Stimulated activated CD4-positive, alpha-beta T cell treated with anti-CD3 and anti-CD28 coated beads, Interleukin-12 subunit alpha, Interleukin-12 subunit beta, amount 100 ng/mL, for 24 hours (primary cell): Measurements from ENCODE around the gene PALB2.

Source experiments
- DNase-seq, 2 experiments: peaks; one replicate each; pipeline ENCODE4 v3.0.0-alpha.2; 2020; ENCODE audit warnings: low read depth in 2 of 2

Gene PALB2

DNA sequence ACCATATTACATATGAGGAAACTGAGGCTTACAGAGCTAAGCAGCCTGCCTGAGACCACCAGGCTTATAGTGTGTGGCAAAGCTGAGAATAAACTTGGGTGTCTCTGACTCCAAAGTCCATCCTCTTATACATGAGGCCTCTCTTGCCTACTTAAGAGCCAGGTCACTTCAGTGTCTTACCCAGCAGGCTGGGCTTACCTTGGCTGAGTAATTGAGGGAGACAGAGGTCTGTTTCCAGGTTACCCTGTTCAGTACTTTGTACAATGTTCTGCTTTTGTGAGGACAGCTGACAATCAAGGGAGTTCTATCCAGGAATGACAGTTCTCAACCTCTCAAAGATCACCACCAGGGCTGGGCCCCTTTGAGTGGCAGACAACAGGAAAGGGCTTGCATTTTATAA lies 59.3 kb downstream of the PALB2 start:
- no peak for DNase-seq

DNA sequence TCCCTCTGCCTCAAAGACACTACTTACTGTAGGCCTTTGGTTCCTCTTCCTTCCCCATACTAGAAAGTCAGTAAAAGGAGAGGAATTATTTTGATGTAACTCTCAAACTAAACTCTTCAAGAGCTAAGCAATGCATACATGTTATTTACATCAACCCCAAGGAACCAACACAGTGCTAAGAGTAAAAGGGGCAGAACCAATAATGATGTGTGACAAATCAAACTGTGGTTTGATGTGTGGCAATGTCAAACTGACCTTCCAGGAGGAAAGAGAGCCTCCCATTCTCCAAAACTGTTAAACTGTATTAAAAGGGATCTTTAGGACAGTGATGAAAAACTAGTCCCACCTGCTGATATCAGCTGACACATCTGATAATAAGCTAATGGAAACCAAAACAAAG lies 60.7 kb downstream of the PALB2 start:
- DNase-seq: no peak

DNA sequence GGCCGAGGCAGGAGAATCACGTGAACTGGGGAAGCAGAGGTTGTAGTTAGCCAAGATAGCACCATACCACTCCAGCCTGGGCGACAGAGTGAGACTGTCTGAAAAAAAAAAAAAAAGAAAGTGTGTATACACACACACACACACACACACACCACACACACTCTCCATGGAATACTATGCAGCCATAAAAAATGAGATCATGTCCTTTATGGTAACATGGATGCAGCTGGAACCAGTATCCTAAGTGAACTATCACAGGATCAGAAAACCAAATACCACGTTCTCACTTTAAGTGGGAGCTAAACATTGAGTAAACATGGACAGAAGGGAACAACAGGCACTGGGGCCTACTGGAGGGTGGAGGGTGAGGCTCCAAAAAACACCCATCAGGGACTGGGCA lies 61.7 kb downstream of the PALB2 start:
- no peak for DNase-seq

- DNase-seq: no peak
Observed at GRCh38 chr16:23578101-23578830, 62.8 kb downstream of the PALB2 start.

- no peak for DNase-seq
Observed at GRCh38 chr16:23577493-23577892, 63.6 kb downstream of the PALB2 start.

DNA sequence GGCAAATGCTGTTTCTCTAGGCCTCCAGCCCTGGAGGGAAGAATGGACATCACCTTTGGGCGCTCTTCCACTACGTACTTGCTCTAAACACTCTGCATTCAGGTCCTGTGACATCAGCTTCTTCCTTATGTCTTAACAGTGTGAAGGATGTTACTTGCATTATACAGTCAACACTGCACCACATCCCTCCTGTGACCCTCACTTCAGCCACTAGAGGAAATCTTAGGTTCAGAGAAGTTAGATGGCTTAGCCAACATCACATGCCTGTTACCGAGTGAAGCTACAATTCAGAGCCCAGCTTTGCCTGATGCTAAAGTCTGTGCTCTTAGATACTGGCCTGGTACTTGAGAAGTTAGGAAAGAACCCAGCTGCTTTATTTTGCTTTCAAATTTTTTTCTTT lies 65.3 kb downstream of the PALB2 start:
- DNase-seq: no peak

- DNase-seq: no peak
Observed at GRCh38 chr16:23573817-23574216, 67.3 kb downstream of the PALB2 start.

DNA sequence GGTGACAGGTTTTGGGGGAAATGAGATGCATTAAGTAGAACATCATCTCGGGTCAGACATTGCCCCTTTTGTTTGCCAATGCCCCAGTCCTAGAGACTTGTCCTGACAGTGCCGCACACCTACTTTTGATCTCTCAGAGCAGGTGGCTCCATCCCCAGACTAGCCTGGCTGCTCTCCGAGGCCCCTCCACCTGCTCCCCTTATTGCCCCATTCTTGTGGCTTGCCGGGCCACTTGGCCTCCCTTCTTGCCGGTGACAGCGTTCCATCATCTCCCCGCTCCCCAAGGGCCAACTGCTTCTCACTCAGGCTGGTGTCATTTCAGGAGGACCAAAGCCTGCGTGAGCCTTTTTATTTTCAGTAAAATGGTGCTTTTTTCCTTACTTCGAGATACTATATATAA lies 68.7 kb downstream of the PALB2 start:
- no peak for DNase-seq

GRCh38 chr16:23571895-23572294 lies 69.2 kb downstream of the PALB2 start:
- no peak for DNase-seq

DNA sequence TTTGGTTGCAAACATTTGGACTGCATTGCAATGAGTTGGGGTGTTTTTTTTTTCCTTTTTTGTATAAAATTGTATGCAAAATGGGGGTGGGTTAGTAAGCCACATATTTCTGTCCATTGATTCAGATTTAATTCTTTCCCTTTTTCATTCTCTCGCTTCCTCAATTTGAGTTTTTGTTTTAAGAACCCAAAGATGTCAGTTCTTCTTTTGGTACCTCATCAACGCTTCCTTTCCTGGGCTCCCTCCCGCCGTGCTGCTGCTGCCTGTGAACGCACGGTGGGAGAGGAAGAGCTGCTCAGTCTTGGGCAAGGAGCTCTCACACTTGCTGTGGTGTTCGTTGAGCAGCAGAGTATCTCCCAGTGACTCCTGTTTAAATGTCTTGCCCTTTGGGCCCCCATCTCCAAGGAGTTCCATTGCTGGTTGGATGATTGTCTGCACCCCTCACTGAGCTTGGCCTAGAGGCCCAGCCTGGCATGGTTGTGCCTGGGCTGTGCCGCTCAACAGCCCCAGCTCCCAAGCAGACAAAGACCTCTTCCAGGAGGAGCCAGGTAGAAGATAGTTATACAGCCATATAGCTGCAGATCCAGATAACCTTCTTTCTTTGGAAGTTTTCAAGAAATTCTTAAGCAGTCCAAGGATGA lies 70.0 kb downstream of the PALB2 start:
- DNase-seq: no peak

GRCh38 chr16:23567602-23568001 lies 73.5 kb downstream of the PALB2 start:
- no peak for DNase-seq

DNA sequence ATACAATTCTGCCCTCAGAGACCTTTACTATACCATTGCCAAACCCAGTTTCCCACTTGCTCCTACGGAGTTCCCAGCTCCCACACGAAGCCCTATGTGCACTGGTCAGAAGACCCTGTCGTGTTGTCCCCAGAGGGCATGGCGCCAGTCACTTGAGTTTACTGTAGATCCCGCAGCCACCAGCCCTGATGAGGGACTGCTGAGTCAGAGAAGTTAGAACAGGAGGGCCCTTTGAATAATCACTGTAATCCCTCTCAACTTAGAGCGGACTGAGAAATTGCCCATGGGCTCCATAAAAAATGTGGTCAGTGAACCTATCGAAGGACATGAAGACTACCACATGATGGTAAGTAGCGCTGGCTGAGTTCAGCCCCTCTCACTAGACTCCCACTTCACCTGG lies 74.4 kb downstream of the PALB2 start:
- DNase-seq: no peak

DNA sequence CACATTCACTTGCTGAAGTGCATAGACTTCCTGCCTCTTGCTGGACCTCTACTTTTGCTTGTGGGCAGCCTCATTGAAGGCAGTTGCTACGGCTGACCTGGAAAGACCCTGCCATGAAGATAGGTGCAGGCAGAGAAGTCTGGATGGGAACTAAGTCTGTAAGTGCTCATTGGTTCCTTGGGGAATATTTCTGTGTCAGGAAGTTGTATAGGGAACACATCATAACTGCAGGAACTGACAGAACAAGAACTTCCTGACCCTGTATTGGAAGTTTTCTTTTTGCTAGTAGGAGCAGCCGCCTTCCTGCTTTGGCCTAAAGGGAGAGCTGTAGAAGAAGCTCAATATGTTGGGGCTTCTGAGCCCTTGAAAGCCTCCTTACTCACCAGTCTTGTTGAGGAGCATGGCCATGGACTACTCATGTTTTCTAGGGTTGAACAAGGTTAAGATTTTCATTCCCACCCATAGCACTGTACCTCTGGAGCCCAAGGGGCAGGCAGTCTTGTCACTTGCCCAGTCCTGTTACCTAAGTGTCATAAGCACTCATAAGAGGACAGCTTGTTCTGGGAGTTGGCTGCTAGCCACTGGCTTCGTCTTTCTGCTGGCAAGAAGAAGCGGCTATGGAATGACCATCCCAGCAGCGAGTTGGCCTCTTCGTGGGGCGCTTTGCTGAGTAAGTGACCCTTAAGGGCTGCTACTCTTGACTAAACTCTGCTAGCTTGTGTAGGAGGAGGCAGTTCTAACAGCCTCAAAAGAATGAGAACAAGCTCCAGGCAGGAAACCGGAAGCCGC lies 76.3 kb downstream of the PALB2 start:
- no peak for DNase-seq

DNA sequence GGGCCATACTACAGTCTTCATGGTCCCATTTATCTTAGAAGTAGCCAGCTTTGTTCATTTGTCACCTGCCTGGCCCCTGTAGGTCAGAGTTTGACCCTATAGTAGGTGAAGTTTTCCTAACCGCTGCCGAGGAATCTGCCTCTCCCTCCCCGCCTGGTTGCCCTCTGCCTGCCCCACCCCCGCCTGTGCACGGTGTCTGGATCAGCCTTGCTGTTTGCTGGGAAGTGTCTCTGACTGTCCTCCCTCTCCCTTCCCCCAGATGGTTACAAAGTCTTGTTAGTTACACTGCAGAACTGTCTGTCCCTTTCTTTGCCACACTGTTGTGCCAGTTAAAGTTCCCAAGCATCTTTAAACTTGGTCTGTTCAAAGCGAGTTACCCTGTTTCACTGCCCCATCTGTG lies 77.9 kb downstream of the PALB2 start:
- no peak for DNase-seq

DNA sequence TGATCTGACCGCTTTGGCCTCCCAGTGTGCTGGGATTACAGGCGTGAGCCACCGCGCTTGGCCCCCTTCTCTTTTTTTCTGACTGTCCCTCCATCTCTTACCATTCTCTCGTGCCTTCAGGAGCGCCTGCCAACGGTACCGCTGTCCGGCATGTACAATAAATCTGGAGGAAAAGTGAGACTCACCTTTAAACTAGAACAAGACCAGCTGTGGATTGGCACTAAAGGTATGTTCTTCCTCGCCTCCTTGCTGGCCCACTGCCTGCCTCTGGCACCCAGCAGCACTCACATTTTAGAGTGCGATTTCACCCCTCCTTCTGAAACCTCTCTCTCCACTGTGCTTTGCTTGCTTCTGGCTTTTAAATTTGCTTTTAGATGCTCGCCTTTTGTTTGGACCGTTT lies 78.6 kb downstream of the PALB2 start:
- DNase-seq: no peak

DNA sequence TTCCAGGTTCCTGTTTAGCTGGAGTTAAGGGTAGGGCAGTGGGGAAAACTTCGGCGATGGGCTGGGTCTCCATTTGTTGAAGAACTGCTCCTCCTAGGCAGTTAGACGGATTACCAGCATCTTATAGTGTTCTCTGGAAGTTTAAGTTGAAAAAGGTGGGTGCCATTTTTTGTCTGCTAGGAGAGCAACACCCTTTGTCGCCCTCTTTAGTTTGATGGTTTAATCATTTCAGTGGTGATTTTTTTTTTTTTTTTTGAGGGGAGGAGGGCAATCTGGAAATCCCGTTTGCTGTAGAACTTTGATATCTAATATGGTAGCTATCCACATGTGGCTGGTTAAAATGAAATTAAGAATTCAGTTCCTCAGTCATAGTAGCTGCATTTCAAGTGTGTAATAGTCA lies 79.5 kb downstream of the PALB2 start:
- no peak for DNase-seq

DNA sequence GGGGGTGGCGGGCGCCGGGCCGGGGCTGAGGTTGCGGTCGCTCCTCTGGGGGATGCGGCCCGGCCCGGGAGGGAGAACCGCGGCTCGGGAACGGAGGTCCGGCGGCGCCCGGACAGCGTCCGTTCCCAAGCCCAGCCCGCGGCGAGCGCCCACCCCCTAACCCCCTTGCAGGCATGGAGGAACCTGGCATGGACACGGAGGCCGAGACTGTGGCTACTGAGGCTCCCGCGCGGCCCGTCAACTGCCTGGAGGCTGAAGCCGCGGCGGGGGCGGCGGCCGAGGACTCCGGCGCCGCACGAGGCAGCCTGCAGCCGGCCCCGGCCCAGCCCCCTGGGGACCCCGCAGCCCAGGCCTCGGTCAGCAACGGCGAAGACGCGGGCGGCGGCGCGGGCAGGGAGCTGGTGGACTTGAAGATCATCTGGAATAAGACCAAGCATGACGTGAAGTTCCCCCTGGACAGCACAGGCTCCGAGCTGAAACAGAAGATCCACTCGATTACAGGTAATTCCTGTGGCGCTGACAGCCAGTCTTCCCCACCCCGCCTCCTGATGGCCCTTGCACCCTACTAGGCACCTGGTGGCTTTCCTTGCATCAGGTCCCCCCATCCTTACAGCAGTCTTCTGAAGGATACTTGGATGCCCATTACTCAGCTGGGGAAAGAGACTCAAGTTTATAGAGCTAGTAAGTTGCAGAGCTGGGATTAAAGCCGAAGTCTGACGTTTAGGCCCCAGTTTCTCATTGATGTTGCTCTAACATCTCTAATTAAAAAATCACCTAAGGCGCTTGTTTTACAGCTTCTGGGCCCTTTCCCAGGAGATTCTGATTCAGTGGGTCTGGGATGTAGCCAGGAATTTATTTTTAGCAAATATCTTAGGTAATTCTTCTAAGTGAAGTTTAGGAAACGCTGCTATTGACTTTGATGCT lies 83.1 kb downstream of the PALB2 start:
- peak in 1 of 2 experiments; percentile 5 for DNase-seq

- DNase-seq: peak; percentile 97
Observed at GRCh38 chr16:23556881-23557778, 84.0 kb downstream of the PALB2 start, which contains the start of the genes EARS2 and UBFD1. Gene EARS2, minus strand, starts transcription at chr16:23557350. Its CDS starts 7 bp downstream, at chr16:23557343. Gene UBFD1, plus strand, starts transcription at chr16:23557727. Its CDS starts 16 bp downstream, at chr16:23557743.

DNA sequence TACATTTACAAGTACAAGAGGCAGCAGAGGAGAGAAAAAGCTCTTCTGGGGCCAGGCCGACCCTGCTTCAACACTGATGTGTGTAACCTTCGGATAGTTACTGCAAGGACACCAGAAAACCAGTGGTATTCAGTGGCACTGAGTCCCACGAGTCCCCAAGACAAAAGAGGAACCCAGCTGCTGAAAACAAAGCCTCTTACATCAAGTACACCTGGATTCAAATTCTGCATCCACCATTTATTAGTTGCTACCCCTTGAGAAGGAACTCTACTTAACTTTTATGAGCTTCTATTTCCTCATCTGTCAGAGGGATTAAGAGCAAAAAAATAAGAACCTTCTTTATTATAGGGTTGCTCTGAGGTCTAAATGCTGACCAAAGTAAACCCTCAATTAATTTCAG lies 86.6 kb downstream of the PALB2 start:
- DNase-seq: no peak
